ENCODE results near the gene NHS.

The NHS gene

DNA sequence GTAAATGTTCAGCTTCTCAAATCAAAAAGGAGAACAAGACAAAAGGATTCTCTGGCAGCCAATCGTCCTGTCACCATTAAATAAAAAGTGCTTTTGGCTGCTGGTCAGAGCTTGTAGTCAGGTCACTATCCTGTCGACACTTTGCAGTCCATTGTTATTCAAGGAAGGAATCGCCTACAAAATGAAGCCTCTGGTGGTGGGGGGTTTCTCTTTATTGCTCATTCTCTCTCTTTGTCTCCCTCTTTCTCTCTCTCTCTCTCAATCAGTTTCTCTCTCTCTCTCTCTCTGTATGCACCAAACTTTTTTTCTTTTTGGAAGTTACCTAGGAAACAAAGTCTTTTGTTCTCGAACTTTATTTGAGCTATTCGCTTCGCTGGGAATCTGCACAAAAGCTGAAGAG is 344.7 kb downstream of the NHS start:
- H4K91ac ChIP-seq (ENCODE audit: low read length), result no peak overlapping the region
- H3K9ac ChIP-seq (ENCODE audit: low read length), result no peak overlapping the region
- 57% methylated on average over 4 of the region's 6 CpGs for WGBS
- no peak overlapping the region for H3K18ac ChIP-seq (ENCODE audit: low read depth in 1 of 2, low read length in 2 of 2)
- H3K4me2 ChIP-seq (ENCODE audit: low read length, poor library complexity, severe bottlenecking), result no peak overlapping the region
- H4K8ac ChIP-seq (ENCODE audit: low read length), result no peak overlapping the region
- no peak overlapping the region for H3K23ac ChIP-seq (ENCODE audit: low read length in 2 of 2)
- H3K14ac ChIP-seq (ENCODE audit: low read length in 2 of 2), result no peak overlapping the region
- no peak overlapping the region for H2AFZ ChIP-seq (ENCODE audit: low read depth, low read length)
- H3K79me1 ChIP-seq (replicated peaks; ENCODE audit: low read length, poor library complexity, severe bottlenecking), result peaks cover 2% of the 10 kb centered on the region
- no peak overlapping the region for H2BK5ac ChIP-seq (ENCODE audit: low read depth, low read length, poor library complexity, severe bottlenecking)
- H2BK15ac ChIP-seq (ENCODE audit: low read depth, poor library complexity, severe bottlenecking), result no peak overlapping the region
- no peak overlapping the region for H3K4me3 ChIP-seq (ENCODE audit: insufficient read depth in 1 of 2, low read depth in 1 of 2, low read length in 2 of 2)
- H3K4me1 ChIP-seq (ENCODE audit: control insufficient read depth, insufficient read depth, low read depth, low read length), result no peaks in the 10 kb centered on the region
- H3K27me3 ChIP-seq (ENCODE audit: control insufficient read depth in 1 of 2, insufficient read depth in 1 of 2, low read length in 2 of 2), result peaks cover 0 to 11% of the 10 kb centered on the region in 2 experiments
- no peak overlapping the region for H2BK12ac ChIP-seq (ENCODE audit: low read length in 2 of 2)
- no peaks in the 10 kb centered on the region for H3K9me3 ChIP-seq (ENCODE audit: control insufficient read depth, low read length)
- H3K4ac ChIP-seq (ENCODE audit: low read depth in 1 of 2, low read length in 2 of 2), result no peak overlapping the region
- H3K36me3 ChIP-seq (ENCODE audit: control insufficient read depth in 1 of 2, insufficient read depth in 2 of 2, low read depth in 1 of 2, low read length in 2 of 2), result no peaks in the 10 kb centered on the region
- DNase-seq, result no peak
- no peak overlapping the region for H3K27ac ChIP-seq (ENCODE audit: low read length, poor library complexity, severe bottlenecking)
- H2AK5ac ChIP-seq (ENCODE audit: low read length, severe bottlenecking), result no peak overlapping the region
- no peak overlapping the region for H2BK120ac ChIP-seq (ENCODE audit: low read depth, low read length)

DNA sequence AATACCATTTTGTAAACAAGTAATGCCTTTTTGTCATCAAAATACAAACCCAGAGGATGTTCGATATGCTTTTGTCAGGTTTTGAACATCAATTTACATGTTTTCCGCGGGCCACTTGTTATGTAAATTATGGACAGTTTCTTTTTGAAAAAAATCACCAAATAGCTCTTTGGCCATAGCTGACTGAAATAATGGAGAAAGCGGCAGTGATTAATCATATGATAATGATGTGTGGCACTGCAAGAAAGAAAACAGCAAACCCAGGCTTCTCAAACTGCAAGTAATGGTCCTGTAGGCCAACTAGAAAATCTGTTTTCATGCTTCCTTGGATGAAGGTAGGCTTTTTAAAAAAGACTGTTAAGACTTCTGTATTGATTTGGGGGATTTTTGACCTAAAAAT is 346.7 kb downstream of the NHS start:
- no peak overlapping the region for H3K18ac ChIP-seq (ENCODE audit: low read depth in 1 of 2, low read length in 2 of 2)
- H2BK12ac ChIP-seq (ENCODE audit: low read length in 2 of 2), result no peak overlapping the region
- peaks cover 7 to 15% of the 10 kb centered on the region in 2 experiments for H3K36me3 ChIP-seq (ENCODE audit: control insufficient read depth in 1 of 2, insufficient read depth in 2 of 2, low read depth in 1 of 2, low read length in 2 of 2)
- H2BK5ac ChIP-seq (ENCODE audit: low read depth, low read length, poor library complexity, severe bottlenecking), result no peak overlapping the region
- no peak overlapping the region for H3K4me2 ChIP-seq (ENCODE audit: low read length, poor library complexity, severe bottlenecking)
- H2BK120ac ChIP-seq (ENCODE audit: low read depth, low read length), result no peak overlapping the region
- H3K14ac ChIP-seq (ENCODE audit: low read length in 2 of 2), result no peak overlapping the region
- H4K8ac ChIP-seq (ENCODE audit: low read length), result no peak overlapping the region
- no peak overlapping the region for H2BK15ac ChIP-seq (ENCODE audit: low read depth, poor library complexity, severe bottlenecking)
- 94% methylated on average over 1 of the region's 4 CpGs for whole genome bisulfite sequencing
- no peak overlapping the region for H4K91ac ChIP-seq (ENCODE audit: low read length)
- peaks cover 0 to 11% of the 10 kb centered on the region in 2 experiments for H3K27me3 ChIP-seq (ENCODE audit: control insufficient read depth in 1 of 2, insufficient read depth in 1 of 2, low read length in 2 of 2)
- no peak for DNase-seq
- H3K4me3 ChIP-seq (ENCODE audit: insufficient read depth in 1 of 2, low read depth in 1 of 2, low read length in 2 of 2), result no peak overlapping the region
- no peaks in the 10 kb centered on the region for H3K79me1 ChIP-seq (replicated peaks; ENCODE audit: low read length, poor library complexity, severe bottlenecking)
- no peak overlapping the region for H3K27ac ChIP-seq (ENCODE audit: low read length, poor library complexity, severe bottlenecking)
- no peak overlapping the region for H2AFZ ChIP-seq (ENCODE audit: low read depth, low read length)
- no peak overlapping the region for H3K23ac ChIP-seq (ENCODE audit: low read length in 2 of 2)
- H2AK5ac ChIP-seq (ENCODE audit: low read length, severe bottlenecking), result no peak overlapping the region
- H3K9ac ChIP-seq (ENCODE audit: low read length), result no peak overlapping the region
- H3K4ac ChIP-seq (ENCODE audit: low read depth in 1 of 2, low read length in 2 of 2), result no peak overlapping the region
- H3K4me1 ChIP-seq (ENCODE audit: control insufficient read depth, insufficient read depth, low read depth, low read length), result no peaks in the 10 kb centered on the region
- H3K9me3 ChIP-seq (ENCODE audit: control insufficient read depth, low read length), result no peaks in the 10 kb centered on the region

DNA sequence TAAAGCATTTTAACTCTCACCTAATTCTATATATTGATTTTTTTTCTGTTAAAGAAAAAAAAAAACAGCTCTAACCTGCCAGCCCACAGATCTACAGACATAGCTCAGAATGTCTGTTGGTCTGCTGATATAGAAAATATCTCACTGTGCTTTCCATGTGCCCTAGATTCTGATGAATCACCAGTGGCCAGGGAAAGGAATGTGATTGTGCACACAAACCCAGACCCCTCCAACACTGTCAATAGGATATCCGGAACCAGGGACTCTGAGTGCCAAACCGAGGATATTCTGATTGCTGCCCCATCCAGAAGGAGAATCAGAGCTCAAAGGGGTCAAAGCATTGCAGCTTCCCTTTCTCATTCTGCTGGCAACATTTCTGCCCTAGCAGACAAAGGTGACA is 350.2 kb downstream of the NHS start:
- no peak overlapping the region for H2BK15ac ChIP-seq (ENCODE audit: low read depth, poor library complexity, severe bottlenecking)
- DNase-seq, result no peak
- no CpG with 5 or more reads among the region's 2 CpGs for WGBS

DNA sequence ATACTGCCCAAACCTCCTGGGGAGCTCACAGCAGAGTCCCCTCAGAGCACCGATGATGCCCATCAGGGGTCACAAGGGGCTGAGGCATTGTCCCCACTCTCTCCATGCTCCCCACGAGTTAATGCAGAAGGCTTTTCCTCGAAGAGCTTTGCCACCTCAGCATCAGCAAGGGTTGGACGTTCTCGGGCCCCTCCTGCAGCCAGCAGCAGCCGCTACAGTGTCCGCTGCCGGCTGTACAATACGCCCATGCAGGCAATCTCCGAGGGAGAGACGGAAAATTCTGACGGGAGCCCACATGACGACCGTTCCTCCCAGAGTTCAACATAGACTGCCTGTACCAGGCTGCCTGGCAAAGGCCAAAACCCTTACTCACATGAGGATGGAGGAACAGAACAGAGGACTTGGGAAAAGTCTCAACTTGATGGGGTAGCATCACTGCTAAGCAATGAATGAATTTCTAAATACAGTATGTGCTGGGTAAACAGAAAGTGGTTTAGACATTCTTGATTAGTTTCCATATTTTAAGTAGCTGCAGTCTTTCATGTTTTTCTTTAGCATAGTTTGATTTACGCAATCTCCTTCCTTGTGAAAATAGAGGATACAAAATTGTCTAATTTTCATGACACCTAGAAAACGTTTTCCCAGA is 357.3 kb downstream of the NHS start:
- Histone ChIP-seq H3K27me3 (ENCODE audit: control insufficient read depth in 1 of 2, insufficient read depth in 1 of 2, low read length in 2 of 2) (no peaks in the 10 kb centered on the region), H3K36me3 (ENCODE audit: control insufficient read depth in 1 of 2, insufficient read depth in 2 of 2, low read depth in 1 of 2, low read length in 2 of 2) (peaks cover 6 to 17% of the 10 kb centered on the region in 2 experiments), H3K9ac (ENCODE audit: low read length) (no peak overlapping the region), H2BK15ac (ENCODE audit: low read depth, poor library complexity, severe bottlenecking) (no peak overlapping the region), H2AK5ac (ENCODE audit: low read length, severe bottlenecking) (no peak overlapping the region), H4K91ac (ENCODE audit: low read length) (no peak overlapping the region), H3K4me2 (ENCODE audit: low read length, poor library complexity, severe bottlenecking) (no peak overlapping the region), H2AFZ (ENCODE audit: low read depth, low read length) (no peak overlapping the region), H3K4ac (ENCODE audit: low read depth in 1 of 2, low read length in 2 of 2) (no peak overlapping the region), H2BK120ac (ENCODE audit: low read depth, low read length) (no peak overlapping the region), H3K14ac (ENCODE audit: low read length in 2 of 2) (peak overlapping the region in 1 of 2 experiments; percentile 20), H3K4me3 (ENCODE audit: insufficient read depth in 1 of 2, low read depth in 1 of 2, low read length in 2 of 2) (no peak overlapping the region), H3K9me3 (ENCODE audit: control insufficient read depth, low read length) (no peaks in the 10 kb centered on the region), H3K23ac (ENCODE audit: low read length in 2 of 2) (no peak overlapping the region), H4K8ac (ENCODE audit: low read length) (no peak overlapping the region), H3K18ac (ENCODE audit: low read depth in 1 of 2, low read length in 2 of 2) (no peak overlapping the region), H2BK5ac (ENCODE audit: low read depth, low read length, poor library complexity, severe bottlenecking) (no peak overlapping the region), H3K27ac (ENCODE audit: low read length, poor library complexity, severe bottlenecking) (no peak overlapping the region), H3K79me1 (replicated peaks; ENCODE audit: low read length, poor library complexity, severe bottlenecking) (no peaks in the 10 kb centered on the region), H3K4me1 (ENCODE audit: control insufficient read depth, insufficient read depth, low read depth, low read length) (no peaks in the 10 kb centered on the region), H2BK12ac (ENCODE audit: low read length in 2 of 2) (no peak overlapping the region)
- 97% methylated on average over 13 of the region's 16 CpGs for WGBS
- DNase-seq, result no peak

More for the DNA sequence above, 350.2 kb downstream of the NHS start:
- Histone ChIP-seq H2BK12ac (ENCODE audit: low read length in 2 of 2) (no peak overlapping the region), H2AK5ac (ENCODE audit: low read length, severe bottlenecking) (no peak overlapping the region), H3K27me3 (ENCODE audit: control insufficient read depth in 1 of 2, insufficient read depth in 1 of 2, low read length in 2 of 2) (peaks cover 0 to 8% of the 10 kb centered on the region in 2 experiments), H3K9ac (ENCODE audit: low read length) (no peak overlapping the region), H2BK120ac (ENCODE audit: low read depth, low read length) (no peak overlapping the region), H3K4me1 (ENCODE audit: control insufficient read depth, insufficient read depth, low read depth, low read length) (no peaks in the 10 kb centered on the region), H4K91ac (ENCODE audit: low read length) (no peak overlapping the region), H3K23ac (ENCODE audit: low read length in 2 of 2) (no peak overlapping the region), H2AFZ (ENCODE audit: low read depth, low read length) (no peak overlapping the region), H4K8ac (ENCODE audit: low read length) (no peak overlapping the region), H3K18ac (ENCODE audit: low read depth in 1 of 2, low read length in 2 of 2) (no peak overlapping the region), H3K79me1 (replicated peaks; ENCODE audit: low read length, poor library complexity, severe bottlenecking) (no peaks in the 10 kb centered on the region), H3K4ac (ENCODE audit: low read depth in 1 of 2, low read length in 2 of 2) (no peak overlapping the region), H3K4me2 (ENCODE audit: low read length, poor library complexity, severe bottlenecking) (no peak overlapping the region), H2BK5ac (ENCODE audit: low read depth, low read length, poor library complexity, severe bottlenecking) (no peak overlapping the region), H3K14ac (ENCODE audit: low read length in 2 of 2) (no peak overlapping the region), H3K4me3 (ENCODE audit: insufficient read depth in 1 of 2, low read depth in 1 of 2, low read length in 2 of 2) (no peak overlapping the region), H3K27ac (ENCODE audit: low read length, poor library complexity, severe bottlenecking) (no peak overlapping the region), H3K9me3 (ENCODE audit: control insufficient read depth, low read length) (no peaks in the 10 kb centered on the region), H3K36me3 (ENCODE audit: control insufficient read depth in 1 of 2, insufficient read depth in 2 of 2, low read depth in 1 of 2, low read length in 2 of 2) (peaks cover 15 to 23% of the 10 kb centered on the region in 2 experiments)

All from mesenchymal stem cell (in vitro differentiated cells and primary cell).